ENCODE data around the gene OR2T35.

OR2T35 gene

GRCh38 chr1:248592655-248593054 is 52.4 kb downstream of the OR2T35 start:
- no peak for TF ChIP-seq ZBTB7A (IDR thresholded peaks at IDR 0.05; ENCODE audit: low read depth)
- TF ChIP-seq NFIC (IDR thresholded peaks at IDR 0.05), result no peak
- no peak for TF ChIP-seq REST (IDR thresholded peaks at IDR 0.05; ENCODE audit: low read depth)
- TF ChIP-seq TAF1 (IDR thresholded peaks at IDR 0.05; ENCODE audit: low read depth), result no peak
- no peak for TF ChIP-seq TEAD4 (IDR thresholded peaks at IDR 0.05)
- TF ChIP-seq RAD21 (IDR thresholded peaks at IDR 0.05; ENCODE audit: low read depth), result no peak
- no peak for TF ChIP-seq CEBPB (IDR thresholded peaks at IDR 0.05)
- no peak for TF ChIP-seq EGR1 (IDR thresholded peaks at IDR 0.05)
- TF ChIP-seq YY1 (IDR thresholded peaks at IDR 0.05; ENCODE audit: low read depth), result no peak
- no peak for TF ChIP-seq EP300 (IDR thresholded peaks at IDR 0.05; ENCODE audit: borderline replicate concordance)
- TF ChIP-seq CREB1 (IDR thresholded peaks at IDR 0.05; ENCODE audit: low read depth), result no peak
- no peak for TF ChIP-seq FOXM1 (IDR thresholded peaks at IDR 0.05; ENCODE audit: borderline replicate concordance, low read depth)
- no peak for TF ChIP-seq TCF12 (IDR thresholded peaks at IDR 0.05; ENCODE audit: low read depth)

GRCh38 chr1:248590055-248590454 is 55.0 kb downstream of the OR2T35 start:
- TF ChIP-seq CREB1 (IDR thresholded peaks at IDR 0.05; ENCODE audit: low read depth) (no peak), EP300 (IDR thresholded peaks at IDR 0.05; ENCODE audit: borderline replicate concordance) (no peak), FOXM1 (IDR thresholded peaks at IDR 0.05; ENCODE audit: borderline replicate concordance, low read depth) (no peak), CEBPB (IDR thresholded peaks at IDR 0.05) (no peak), TEAD4 (IDR thresholded peaks at IDR 0.05) (no peak), RAD21 (IDR thresholded peaks at IDR 0.05; ENCODE audit: low read depth) (no peak), YY1 (IDR thresholded peaks at IDR 0.05; ENCODE audit: low read depth) (no peak), NFIC (IDR thresholded peaks at IDR 0.05) (no peak), TCF12 (IDR thresholded peaks at IDR 0.05; ENCODE audit: low read depth) (no peak), MAX (IDR thresholded peaks at IDR 0.05) (no peak), EGR1 (IDR thresholded peaks at IDR 0.05) (no peak), ZBTB7A (IDR thresholded peaks at IDR 0.05; ENCODE audit: low read depth) (no peak), USF1 (IDR thresholded peaks at IDR 0.05) (no peak), REST (IDR thresholded peaks at IDR 0.05; ENCODE audit: low read depth) (no peak), TAF1 (IDR thresholded peaks at IDR 0.05; ENCODE audit: low read depth) (no peak)

- no peak for TF ChIP-seq TAF1 (IDR thresholded peaks at IDR 0.05; ENCODE audit: low read depth)
- TF ChIP-seq NFIC (IDR thresholded peaks at IDR 0.05), result no peak
Measured at GRCh38 chr1:248589334-248589733, 55.7 kb downstream of the OR2T35 start.
